ENCODE data around the gene XRCC6.
"Not testable (repeated sequence)": the region's sequence is repeated elsewhere in the genome, so short reads cannot be mapped to it uniquely, and the experiment has no call there.

- TF ChIP-seq CTCF, EZH2phosphoT487 (IDR thresholded peaks at IDR 0.05): not testable (repeated sequence)
These were observed 65.8 kb downstream of the XRCC6 start for GRCh38 chr22:41686890-41687289.
